Measurements from ENCODE around the gene EEF1AKMT4. TPM values are rescaled to one million over a fixed set of nuclear protein-coding genes. Genes with fewer than 3 reads are reported as not detected.

EEF1AKMT4 gene
- total and polyA plus RNA-seq, 2 of the 8 experiments (the other 6 are each of a cell fraction or from before 2014, with no cell fraction given): 9.3 to 30.1 TPM

DNA sequence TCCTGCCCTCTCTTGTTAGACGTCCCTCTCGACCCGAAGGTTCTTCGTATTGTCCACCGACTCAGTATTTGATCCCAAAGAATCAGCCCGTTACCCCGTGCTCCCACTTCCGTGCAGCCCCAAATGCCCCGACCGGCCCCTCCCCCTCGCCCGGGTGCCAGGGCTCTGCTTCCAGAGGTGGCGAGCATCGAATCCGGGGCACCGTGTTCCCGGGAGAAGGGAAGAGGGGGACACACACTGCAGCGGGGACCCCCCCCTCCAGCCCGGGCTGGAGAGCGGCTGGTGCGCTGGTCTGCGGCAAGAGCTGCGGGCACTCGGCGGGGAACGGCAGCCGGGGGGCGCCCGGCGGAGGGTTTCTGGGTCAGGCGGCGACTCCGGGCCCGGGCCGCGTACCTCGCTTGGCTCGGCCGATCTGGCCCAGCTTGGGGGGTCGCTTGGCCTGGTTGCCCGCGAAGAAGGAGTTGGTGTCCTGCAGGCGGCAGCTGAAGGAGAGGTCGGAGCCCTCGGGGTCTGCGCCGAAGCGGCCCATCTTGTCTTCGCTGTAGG is 11.3 kb downstream of the EEF1AKMT4 start (continued):
- TF ChIP-seq KDM4A (IDR thresholded peaks at IDR 0.05; ENCODE audit: low read depth, low read length, severe bottlenecking) (peak; percentile 47), RBBP5 (IDR thresholded peaks at IDR 0.05; ENCODE audit: borderline replicate concordance, low read depth, low read length) (no peak; the same call in 1 of the 2 replicates)

Measured in H1 (cell line).